ENCODE results near the gene ONECUT3. TPM values are rescaled to one million over a fixed set of nuclear protein-coding genes. Genes with fewer than 3 reads are reported as not detected.

The ONECUT3 gene
- total and polyA plus RNA-seq, 4 donors: not detected

DNA sequence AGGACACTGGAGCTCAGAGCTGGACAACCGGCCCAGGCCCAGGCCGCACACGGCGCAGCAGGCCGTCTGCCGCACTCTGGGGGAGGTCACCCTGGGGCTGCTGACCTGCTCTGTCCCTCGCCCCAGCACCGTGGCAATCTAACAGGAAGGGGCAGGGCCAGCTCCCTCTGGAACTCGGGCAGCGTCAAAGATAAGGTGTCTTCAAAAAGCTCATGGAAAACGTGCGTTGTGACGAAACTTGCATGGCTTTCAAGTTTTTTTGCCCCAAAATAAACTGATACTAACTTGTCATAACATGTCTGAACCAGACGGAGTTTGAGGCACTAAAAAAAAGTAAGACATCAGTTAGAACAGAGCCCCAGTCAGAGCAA, 70.9 kb downstream of the ONECUT3 start:
- no peak overlapping the region for H3K9ac ChIP-seq (ENCODE audit: low read depth in 1 of 2, low read length in 2 of 2)
- H3K9me3 ChIP-seq (ENCODE audit: control insufficient read depth in 4 of 4, low read length in 3 of 4): no peaks in the 10 kb centered on the region
- no peaks in the 10 kb centered on the region for H3K27me3 ChIP-seq (ENCODE audit: control insufficient read depth in 4 of 4, insufficient read depth in 4 of 4, low read length in 3 of 4)
- TF ChIP-seq GABPA (IDR thresholded peaks at IDR 0.05 in 1 of 2, conservative IDR thresholded peaks at IDR 0.05 in 1 of 2): no peak
- TF ChIP-seq, protein P1, sequence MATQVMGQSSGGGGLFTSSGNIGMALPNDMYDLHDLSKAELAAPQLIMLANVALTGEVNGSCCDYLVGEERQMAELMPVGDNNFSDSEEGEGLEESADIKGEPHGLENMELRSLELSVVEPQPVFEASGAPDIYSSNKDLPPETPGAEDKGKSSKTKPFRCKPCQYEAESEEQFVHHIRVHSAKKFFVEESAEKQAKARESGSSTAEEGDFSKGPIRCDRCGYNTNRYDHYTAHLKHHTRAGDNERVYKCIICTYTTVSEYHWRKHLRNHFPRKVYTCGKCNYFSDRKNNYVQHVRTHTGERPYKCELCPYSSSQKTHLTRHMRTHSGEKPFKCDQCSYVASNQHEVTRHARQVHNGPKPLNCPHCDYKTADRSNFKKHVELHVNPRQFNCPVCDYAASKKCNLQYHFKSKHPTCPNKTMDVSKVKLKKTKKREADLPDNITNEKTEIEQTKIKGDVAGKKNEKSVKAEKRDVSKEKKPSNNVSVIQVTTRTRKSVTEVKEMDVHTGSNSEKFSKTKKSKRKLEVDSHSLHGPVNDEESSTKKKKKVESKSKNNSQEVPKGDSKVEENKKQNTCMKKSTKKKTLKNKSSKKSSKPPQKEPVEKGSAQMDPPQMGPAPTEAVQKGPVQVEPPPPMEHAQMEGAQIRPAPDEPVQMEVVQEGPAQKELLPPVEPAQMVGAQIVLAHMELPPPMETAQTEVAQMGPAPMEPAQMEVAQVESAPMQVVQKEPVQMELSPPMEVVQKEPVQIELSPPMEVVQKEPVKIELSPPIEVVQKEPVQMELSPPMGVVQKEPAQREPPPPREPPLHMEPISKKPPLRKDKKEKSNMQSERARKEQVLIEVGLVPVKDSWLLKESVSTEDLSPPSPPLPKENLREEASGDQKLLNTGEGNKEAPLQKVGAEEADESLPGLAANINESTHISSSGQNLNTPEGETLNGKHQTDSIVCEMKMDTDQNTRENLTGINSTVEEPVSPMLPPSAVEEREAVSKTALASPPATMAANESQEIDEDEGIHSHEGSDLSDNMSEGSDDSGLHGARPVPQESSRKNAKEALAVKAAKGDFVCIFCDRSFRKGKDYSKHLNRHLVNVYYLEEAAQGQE (IDR thresholded peaks at IDR 0.05): no peak
- no peak for TF ChIP-seq SP1 (IDR thresholded peaks at IDR 0.05)
- TF ChIP-seq NR2F2 (IDR thresholded peaks at IDR 0.05): no peak
- TF ChIP-seq, protein P2, sequence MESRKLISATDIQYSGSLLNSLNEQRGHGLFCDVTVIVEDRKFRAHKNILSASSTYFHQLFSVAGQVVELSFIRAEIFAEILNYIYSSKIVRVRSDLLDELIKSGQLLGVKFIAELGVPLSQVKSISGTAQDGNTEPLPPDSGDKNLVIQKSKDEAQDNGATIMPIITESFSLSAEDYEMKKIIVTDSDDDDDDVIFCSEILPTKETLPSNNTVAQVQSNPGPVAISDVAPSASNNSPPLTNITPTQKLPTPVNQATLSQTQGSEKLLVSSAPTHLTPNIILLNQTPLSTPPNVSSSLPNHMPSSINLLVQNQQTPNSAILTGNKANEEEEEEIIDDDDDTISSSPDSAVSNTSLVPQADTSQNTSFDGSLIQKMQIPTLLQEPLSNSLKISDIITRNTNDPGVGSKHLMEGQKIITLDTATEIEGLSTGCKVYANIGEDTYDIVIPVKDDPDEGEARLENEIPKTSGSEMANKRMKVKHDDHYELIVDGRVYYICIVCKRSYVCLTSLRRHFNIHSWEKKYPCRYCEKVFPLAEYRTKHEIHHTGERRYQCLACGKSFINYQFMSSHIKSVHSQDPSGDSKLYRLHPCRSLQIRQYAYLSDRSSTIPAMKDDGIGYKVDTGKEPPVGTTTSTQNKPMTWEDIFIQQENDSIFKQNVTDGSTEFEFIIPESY (IDR thresholded peaks at IDR 0.05): no peak
- TF ChIP-seq FOXA1 (IDR thresholded peaks at IDR 0.05): no peak
- WGBS: 77% methylated on average over 14 of the region's 14 CpGs
- no peak for DNase-seq (ENCODE audit: low spot score)
- peaks cover 14 to 30% (median 24%) of the 10 kb centered on the region in 4 donors for H3K36me3 ChIP-seq (ENCODE audit: control insufficient read depth in 4 of 4, insufficient read depth in 3 of 4, low read depth in 1 of 4, low read length in 3 of 4)
- H3K27ac ChIP-seq (ENCODE audit: low read depth in 1 of 2, low read length in 2 of 2): no peak overlapping the region
- peaks cover 7 to 28% (median 16%) of the 10 kb centered on the region in 4 donors for H3K4me1 ChIP-seq (ENCODE audit: control insufficient read depth in 4 of 4, insufficient read depth in 4 of 4, low read length in 3 of 4)
- no peak overlapping the region for H3K4me3 ChIP-seq (ENCODE audit: low read depth in 1 of 3, low read length in 3 of 3)

DNA sequence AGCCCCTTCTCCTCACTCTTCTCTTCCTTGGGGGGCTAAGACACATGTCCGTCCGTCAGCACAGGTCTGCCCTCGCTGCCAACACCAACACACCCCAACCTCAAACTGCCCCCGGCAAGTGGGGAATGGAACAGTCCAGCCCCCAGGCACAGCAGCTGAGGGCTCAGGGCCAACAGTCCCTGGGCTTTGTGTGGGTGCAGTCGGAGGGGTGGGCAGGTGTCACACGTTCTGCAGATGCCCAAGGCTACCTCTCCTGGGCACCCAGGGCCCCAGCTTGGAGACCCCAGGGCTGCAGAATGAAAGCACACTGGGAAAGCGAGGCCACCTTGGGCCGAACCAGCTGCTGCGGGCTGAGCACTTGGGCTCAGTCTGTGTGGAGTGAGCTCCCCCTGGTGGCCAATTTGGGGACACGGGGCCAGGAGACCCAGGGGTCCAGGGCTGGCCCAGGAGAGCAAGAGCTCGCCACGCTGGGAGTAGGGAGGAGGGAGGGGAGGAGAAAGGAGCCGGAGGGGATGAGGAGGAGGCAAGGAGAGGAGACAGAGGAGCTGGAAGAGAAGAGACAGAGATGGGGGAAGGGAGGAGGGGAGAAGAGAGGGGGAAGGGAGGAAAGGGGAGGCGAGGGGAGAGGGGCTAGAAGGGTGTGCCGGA, 72.7 kb downstream of the ONECUT3 start:
- 35% methylated on average over 15 of the region's 15 CpGs for WGBS
- Histone ChIP-seq H3K4me3 (ENCODE audit: low read depth in 1 of 3, low read length in 3 of 3) (no peak overlapping the region), H3K9ac (ENCODE audit: low read depth in 1 of 2, low read length in 2 of 2) (no peak overlapping the region)

More for the DNA sequence above, 72.7 kb downstream of the ONECUT3 start:
- Histone ChIP-seq H3K27ac (ENCODE audit: low read depth in 1 of 2, low read length in 2 of 2) (peak overlapping the region in 1 of 2 donors; percentile 40), H3K9me3 (ENCODE audit: control insufficient read depth in 4 of 4, low read length in 3 of 4) (no peaks in the 10 kb centered on the region), H3K36me3 (ENCODE audit: control insufficient read depth in 4 of 4, insufficient read depth in 3 of 4, low read depth in 1 of 4, low read length in 3 of 4) (peaks cover 5 to 18% (median 14%) of the 10 kb centered on the region in 4 donors), H3K4me1 (ENCODE audit: control insufficient read depth in 4 of 4, insufficient read depth in 4 of 4, low read length in 3 of 4) (peaks cover 12 to 40% (median 20%) of the 10 kb centered on the region in 4 donors), H3K27me3 (ENCODE audit: control insufficient read depth in 4 of 4, insufficient read depth in 4 of 4, low read length in 3 of 4) (no peaks in the 10 kb centered on the region)
- DNase-seq (ENCODE audit: low spot score): peak; percentile 87
- no peak for TF ChIP-seq JUND (IDR thresholded peaks at IDR 0.05)
- TF ChIP-seq, protein P3, sequence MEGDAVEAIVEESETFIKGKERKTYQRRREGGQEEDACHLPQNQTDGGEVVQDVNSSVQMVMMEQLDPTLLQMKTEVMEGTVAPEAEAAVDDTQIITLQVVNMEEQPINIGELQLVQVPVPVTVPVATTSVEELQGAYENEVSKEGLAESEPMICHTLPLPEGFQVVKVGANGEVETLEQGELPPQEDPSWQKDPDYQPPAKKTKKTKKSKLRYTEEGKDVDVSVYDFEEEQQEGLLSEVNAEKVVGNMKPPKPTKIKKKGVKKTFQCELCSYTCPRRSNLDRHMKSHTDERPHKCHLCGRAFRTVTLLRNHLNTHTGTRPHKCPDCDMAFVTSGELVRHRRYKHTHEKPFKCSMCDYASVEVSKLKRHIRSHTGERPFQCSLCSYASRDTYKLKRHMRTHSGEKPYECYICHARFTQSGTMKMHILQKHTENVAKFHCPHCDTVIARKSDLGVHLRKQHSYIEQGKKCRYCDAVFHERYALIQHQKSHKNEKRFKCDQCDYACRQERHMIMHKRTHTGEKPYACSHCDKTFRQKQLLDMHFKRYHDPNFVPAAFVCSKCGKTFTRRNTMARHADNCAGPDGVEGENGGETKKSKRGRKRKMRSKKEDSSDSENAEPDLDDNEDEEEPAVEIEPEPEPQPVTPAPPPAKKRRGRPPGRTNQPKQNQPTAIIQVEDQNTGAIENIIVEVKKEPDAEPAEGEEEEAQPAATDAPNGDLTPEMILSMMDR (IDR thresholded peaks at IDR 0.05; ENCODE audit: low read depth, low read length, missing input control): peak; percentile 81
- TF ChIP-seq RAD21 (IDR thresholded peaks at IDR 0.05): peak; percentile 86 to 90
- TF ChIP-seq RXRA (IDR thresholded peaks at IDR 0.05): no peak
- TF ChIP-seq, protein P4, sequence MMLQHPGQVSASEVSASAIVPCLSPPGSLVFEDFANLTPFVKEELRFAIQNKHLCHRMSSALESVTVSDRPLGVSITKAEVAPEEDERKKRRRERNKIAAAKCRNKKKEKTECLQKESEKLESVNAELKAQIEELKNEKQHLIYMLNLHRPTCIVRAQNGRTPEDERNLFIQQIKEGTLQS (IDR thresholded peaks at IDR 0.05): no peak

Data from liver (tissue), 9 donors.